AG04449 (cell line): ENCODE measurements around the gene FOXP3.

Source experiments
- CTCF ChIA-PET: fragments of 350-600 bp; formaldehyde crosslinking; extraction: SDS; loops from one replicate; lab custom pipeline; 2021; ENCODE audit warnings: antibody characterized with exemption; lab: Yijun Ruan, JAX
- POLR2A ChIA-PET: fragments of 400-600, 350-600 bp; formaldehyde crosslinking; extraction: SDS; loops from one replicate; lab custom pipeline; 2020; ENCODE audit warnings: antibody characterized with exemption, inconsistent platforms; lab: Yijun Ruan, JAX
- DNase-seq: peaks from one replicate; pipeline ENCODE4 v3.0.0-alpha.2; 2010; ENCODE audit warnings: low read depth, low spot score
- H3K4me3 ChIP-seq: 2 replicates; pipeline ENCODE4 v1.5.1; 2011; ENCODE audit warnings: low read depth, mild to moderate bottlenecking, control low read depth, low read length
- TF ChIP-seq, protein P1 (sequence below): IDR thresholded peaks from one replicate; pipeline ENCODE4 v1.5.1; 2011; ENCODE audit warnings: mild to moderate bottlenecking, moderate library complexity, low read length, control low read depth, inconsistent platforms; ENCODE audit not compliant: insufficient read depth; ENCODE audit errors: missing control alignments

The FOXP3 gene

DNA sequence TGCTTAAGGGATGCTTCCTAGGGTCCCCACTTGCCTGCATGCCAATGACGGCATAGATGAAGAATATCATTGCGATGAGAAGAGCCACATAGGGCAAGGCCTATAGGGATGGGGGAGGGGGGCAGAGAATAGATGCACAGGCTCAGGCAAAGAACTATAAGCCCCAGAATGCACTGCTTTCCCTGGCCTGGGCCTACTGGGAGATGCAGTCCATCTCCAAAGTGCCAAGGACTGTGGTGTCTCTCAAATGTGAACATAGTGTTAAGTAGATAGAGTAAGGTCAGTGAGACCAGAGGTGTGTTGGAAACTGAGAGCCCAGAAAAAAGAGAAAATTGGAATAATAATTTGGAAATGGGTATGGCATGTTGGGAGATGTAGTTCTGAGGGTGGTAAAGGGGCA is 52.3 kb downstream of the FOXP3 start:
- H3K4me3 ChIP-seq, result no peak overlapping the region
- TF ChIP-seq, protein P1, sequence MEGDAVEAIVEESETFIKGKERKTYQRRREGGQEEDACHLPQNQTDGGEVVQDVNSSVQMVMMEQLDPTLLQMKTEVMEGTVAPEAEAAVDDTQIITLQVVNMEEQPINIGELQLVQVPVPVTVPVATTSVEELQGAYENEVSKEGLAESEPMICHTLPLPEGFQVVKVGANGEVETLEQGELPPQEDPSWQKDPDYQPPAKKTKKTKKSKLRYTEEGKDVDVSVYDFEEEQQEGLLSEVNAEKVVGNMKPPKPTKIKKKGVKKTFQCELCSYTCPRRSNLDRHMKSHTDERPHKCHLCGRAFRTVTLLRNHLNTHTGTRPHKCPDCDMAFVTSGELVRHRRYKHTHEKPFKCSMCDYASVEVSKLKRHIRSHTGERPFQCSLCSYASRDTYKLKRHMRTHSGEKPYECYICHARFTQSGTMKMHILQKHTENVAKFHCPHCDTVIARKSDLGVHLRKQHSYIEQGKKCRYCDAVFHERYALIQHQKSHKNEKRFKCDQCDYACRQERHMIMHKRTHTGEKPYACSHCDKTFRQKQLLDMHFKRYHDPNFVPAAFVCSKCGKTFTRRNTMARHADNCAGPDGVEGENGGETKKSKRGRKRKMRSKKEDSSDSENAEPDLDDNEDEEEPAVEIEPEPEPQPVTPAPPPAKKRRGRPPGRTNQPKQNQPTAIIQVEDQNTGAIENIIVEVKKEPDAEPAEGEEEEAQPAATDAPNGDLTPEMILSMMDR, result no peak
- ChIA-PET POLR2A (no interaction called here), CTCF (interaction anchor here (1.1 kb wide), 1 partner anchor 13 kb away, joined by 3 read pairs; no protein-coding TSS in a partner anchor)
- DNase-seq, result no peak

DNA sequence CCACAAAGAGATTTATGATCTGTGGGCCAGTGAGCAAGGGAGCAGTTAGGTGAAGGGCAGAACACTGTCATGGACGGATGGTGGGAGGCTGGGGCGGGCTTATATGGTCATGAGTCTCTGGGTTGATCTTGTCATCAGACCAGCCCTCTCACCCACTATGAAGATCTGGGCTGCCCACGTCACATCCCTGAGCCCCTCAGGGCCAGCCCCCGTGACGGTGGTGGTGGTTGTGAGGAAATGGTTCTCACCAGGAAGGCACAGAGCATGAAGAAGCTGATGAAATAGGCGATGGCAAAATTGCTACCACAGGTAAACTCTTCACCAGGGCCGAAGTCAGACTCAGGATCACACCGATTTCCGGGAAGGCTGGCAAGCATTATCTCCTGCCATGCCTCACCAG is 53.4 kb downstream of the FOXP3 start:
- TF ChIP-seq, protein P1, result no peak
- CTCF ChIA-PET, result interaction anchor here (1.1 to 1.7 kb wide), 3 partner anchors 14 to 19 kb away, joined by 3 to 7 read pairs (median 3); no protein-coding TSS in a partner anchor
- POLR2A ChIA-PET, result no interaction called here

DNA sequence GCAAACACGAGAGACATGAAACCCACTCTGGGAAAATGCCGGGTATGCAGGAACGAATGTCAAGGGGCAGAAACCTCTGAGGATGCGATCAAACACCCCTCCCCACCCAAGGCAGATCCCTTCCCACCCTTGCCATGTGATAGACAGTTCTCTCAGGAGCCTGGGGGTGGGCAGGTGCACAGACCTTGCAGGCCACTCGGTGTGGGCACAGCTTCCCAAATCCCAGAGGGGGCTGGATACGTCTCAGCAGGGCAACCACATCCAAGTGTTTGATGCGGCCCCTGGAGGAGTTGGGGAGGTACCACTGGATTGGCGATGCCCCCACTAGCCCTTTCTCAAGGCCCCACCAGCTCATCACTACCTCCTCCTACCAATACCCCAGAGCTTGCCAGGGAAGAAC is 54.1 kb downstream of the FOXP3 start:
- POLR2A ChIA-PET, result no interaction called here

More for the DNA sequence above, 53.4 kb downstream of the FOXP3 start:
- DNase-seq, result no peak
- no peak overlapping the region for H3K4me3 ChIP-seq

DNA sequence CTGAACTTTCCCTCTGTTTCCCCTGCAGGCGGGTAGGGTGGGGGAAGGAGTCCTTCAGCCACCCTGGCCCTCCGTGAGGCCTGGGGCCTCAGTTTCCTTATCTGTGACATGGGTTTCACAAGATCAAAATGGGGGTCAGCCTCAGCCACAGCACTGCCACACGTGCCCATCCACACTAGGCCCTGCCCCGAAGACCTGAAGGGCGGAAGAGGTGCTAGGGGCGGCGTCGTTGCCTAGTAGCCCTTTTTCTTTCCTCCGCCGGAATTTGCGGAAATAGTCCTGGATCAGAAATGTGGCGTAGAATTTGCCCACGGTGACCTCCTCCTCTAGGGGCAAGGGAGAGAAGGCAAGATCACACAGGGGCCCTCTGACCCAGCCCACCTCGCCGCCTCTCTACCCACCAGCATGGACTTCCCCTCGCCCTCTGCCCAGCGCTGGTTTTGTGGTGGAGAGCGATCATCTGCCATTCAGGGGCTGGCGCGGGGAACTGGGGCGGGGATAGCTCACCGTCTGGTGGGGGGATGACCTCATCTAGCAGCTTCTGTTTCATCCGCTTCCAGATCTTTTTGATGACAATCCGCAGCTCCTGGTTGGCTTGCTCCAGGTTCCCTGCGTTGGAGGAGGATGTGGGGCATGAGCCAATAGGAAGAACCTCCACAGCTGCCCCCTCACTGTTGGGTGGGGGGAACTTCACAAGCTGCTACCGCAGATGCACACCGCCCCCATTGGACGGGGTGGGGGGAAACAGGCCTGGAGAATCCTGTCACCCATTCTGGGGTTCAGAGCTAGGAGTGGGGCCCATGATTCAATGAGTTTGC is 54.9 kb downstream of the FOXP3 start:
- DNase-seq, result no peak
- ChIA-PET CTCF (interaction anchor here (1.7 kb wide), 1 partner anchor 17 kb away, joined by 7 read pairs; no protein-coding TSS in a partner anchor), POLR2A (no interaction called here)
- H3K4me3 ChIP-seq, result no peak overlapping the region
- TF ChIP-seq, protein P1, result no peak

More for the DNA sequence above, 54.1 kb downstream of the FOXP3 start:
- TF ChIP-seq, protein P1, result no peak
- H3K4me3 ChIP-seq, result no peak overlapping the region
- no peak for DNase-seq
- CTCF ChIA-PET, result interaction anchor here (1.1 to 1.7 kb wide), 2 partner anchors 18 kb away, joined by 3 to 7 read pairs; no protein-coding TSS in a partner anchor

DNA sequence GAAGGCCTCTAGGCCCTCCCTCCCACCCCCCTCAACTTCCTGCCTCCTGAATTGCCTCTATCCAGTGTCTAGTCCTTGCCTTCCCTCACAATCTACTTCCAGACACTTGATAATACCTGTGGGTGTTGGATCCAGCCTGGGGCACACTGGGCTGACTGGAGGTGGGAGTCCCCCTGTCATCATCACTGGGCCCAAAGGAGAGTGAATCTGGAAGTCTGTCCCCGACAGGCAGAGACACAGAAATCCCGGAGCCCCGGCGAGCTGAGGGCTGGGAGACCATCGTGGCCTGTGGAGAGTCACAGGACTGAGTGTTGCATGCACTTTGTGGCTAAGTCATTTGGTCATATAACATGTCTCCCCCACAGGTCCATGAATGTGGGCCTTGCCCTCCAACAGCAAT is 56.1 kb downstream of the FOXP3 start:
- CTCF ChIA-PET, result no interaction called here

DNA sequence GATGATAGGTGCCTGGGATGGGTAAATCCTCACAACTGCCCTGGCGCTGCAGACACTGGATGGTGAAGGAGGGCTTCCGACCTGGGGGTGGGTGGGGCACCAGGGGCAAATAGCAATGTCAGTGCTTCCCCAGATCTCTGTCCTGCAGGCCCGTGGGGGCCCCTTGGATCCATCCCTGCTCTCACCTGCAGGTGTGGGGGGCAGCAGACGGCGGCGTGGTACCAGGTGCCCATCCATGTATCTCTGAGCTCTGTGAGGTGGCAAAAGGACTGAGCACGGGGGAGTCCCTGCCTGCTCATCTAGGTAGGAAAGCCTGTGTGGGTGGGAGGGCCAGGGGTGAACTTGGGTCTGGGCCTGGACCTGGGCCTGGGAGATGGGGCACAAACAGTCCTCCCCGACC is 58.0 kb downstream of the FOXP3 start:
- no peak for DNase-seq
- ChIA-PET CTCF (interaction anchor here (1.6 kb wide), 1 partner anchor 14 kb away, joined by 3 read pairs; no protein-coding TSS in a partner anchor), POLR2A (no interaction called here)
- TF ChIP-seq, protein P1, result no peak
- no peak overlapping the region for H3K4me3 ChIP-seq

More for the DNA sequence above, 56.1 kb downstream of the FOXP3 start:
- no peak for DNase-seq
- POLR2A ChIA-PET, result no interaction called here
- no peak overlapping the region for H3K4me3 ChIP-seq
- TF ChIP-seq, protein P1, result no peak
